Ovary (tissue), 9 donors: ENCODE measurements around the gene DUOXA2. TPM values are rescaled to one million over a fixed set of nuclear protein-coding genes. Genes with fewer than 3 reads are reported as not detected.

Source experiments
- DNase-seq, 5 donors: peaks; one replicate each; pipeline ENCODE4 v3.0.0-alpha.2; 2019 to 2020
- H3K27ac ChIP-seq, 2 donors: fragments of 200-600 bp; one replicate each; pipeline versions ENCODE4 v1.5.1 to v1.8.0; 2019 to 2022
- H3K27me3 ChIP-seq: fragments of 200-600 bp; one replicate; pipeline ENCODE4 v1.8.0; 2022
- H3K36me3 ChIP-seq: fragments of 200-600 bp; sonication (generic); one replicate; pipeline ENCODE4 v1.5.1; 2019
- H3K4me1 ChIP-seq: one replicate; pipeline ENCODE4 v1.8.1; 2013; ENCODE audit warnings: mild to moderate bottlenecking, moderate library complexity; ENCODE audit not compliant: insufficient read depth
- H3K4me3 ChIP-seq: fragments of 200-600 bp; sonication (generic); one replicate; pipeline ENCODE4 v1.5.1; 2017
- H3K9me3 ChIP-seq, 2 donors: fragments of 200-600 bp in 1 of 2; sonication (generic) in 1 of 2; one replicate each; pipeline versions ENCODE4 v1.5.1 to v1.8.1; 2013 to 2019; ENCODE audit warnings: mild to moderate bottlenecking in 1 of 2, moderate library complexity in 1 of 2
- EP300 ChIP-seq: sonication (generic); formaldehyde crosslinking; IDR thresholded peaks from one replicate; pipeline ENCODE4 v1.6.1; 2017; ENCODE audit warnings: antibody characterized with exemption
- POLR2A ChIP-seq: fragments of 450-650 bp; IDR thresholded peaks from one replicate; pipeline ENCODE4 v1.6.1; 2017; ENCODE audit warnings: antibody characterized with exemption, mild to moderate bottlenecking, moderate library complexity
- WGBS, 3 donors: extraction: QIAGEN DNeasy Blood & Tissue Kit in 1 of 3; methylation state at CpG; one replicate each; pipeline versions ENCODE4 v1.1.5 to v1.1.7; 2013 to 2017; 5-methylcytosine and 5-hydroxymethylcytosine counted together
- intact Hi-C, 4 donors: fragments of 100-400 bp; cut with DNase I; formaldehyde crosslinking; loops; one replicate each; pipeline versions ENCODE4 v1.11.0 to v1.15.1; 2022 to 2023
- polyA plus RNA-seq, 2 donors: library from polyadenylated mRNA; stranded (reverse); fragments of 200-250 nt in 1 of 2; fragments of 350-450 nt in 1 of 2; fragmentation: Illumina TruSeq in 1 of 2; extraction: RNeasy Lipid Tissue Mini Kit (QIAGEN cat#74804) in 1 of 2; gene quantifications; one replicate each; pipeline ENCODE4 v1.2.3, GENCODE V29; 2013 to 2014
- total RNA-seq, 7 donors: library from RNA; depleted of rRNA in 2 of 7; stranded (reverse); fragments of >200 nt in 2 of 7; fragmentation: NEBNext Ultra II Directional in 3 of 7; extraction: Animal tissue kit (Norgen Biotek cat#: 25700) in 3 of 7; gene quantifications; one replicate each; pipeline versions ENCODE4 v1.1.0 to v1.2.4, GENCODE V29; 2016 to 2023
- TF ChIP-seq, protein P1 (sequence below), 3 donors: fragments of 450-650 bp in 2 of 3; fragments of 200-600 bp in 1 of 3; IDR thresholded peaks; one replicate each; pipeline versions ENCODE4 v1.5.1 to v1.8.0; 2016 to 2022; ENCODE audit warnings: antibody characterized with exemption in 3 of 3, mild to moderate bottlenecking in 1 of 3
- donor health status: DM: no; HTN: no; CAD: no; lungs with moderate emphysema.
- donor health status: DM: no; HTN: no; CAD: no.
- donor health status: Bipolar disorder and iron deficiency.
- donor health status: DM: yes; HTN: yes; CAD: no.
- donor health status: DM: no; HTN: no; CAD: no.
- donor health status: DM: yes; HTN: yes; CAD: no.

DUOXA2 gene
- total and polyA plus RNA-seq, 9 donors = 0.17 to 0.18 TPM; not detected in 7

DNA sequence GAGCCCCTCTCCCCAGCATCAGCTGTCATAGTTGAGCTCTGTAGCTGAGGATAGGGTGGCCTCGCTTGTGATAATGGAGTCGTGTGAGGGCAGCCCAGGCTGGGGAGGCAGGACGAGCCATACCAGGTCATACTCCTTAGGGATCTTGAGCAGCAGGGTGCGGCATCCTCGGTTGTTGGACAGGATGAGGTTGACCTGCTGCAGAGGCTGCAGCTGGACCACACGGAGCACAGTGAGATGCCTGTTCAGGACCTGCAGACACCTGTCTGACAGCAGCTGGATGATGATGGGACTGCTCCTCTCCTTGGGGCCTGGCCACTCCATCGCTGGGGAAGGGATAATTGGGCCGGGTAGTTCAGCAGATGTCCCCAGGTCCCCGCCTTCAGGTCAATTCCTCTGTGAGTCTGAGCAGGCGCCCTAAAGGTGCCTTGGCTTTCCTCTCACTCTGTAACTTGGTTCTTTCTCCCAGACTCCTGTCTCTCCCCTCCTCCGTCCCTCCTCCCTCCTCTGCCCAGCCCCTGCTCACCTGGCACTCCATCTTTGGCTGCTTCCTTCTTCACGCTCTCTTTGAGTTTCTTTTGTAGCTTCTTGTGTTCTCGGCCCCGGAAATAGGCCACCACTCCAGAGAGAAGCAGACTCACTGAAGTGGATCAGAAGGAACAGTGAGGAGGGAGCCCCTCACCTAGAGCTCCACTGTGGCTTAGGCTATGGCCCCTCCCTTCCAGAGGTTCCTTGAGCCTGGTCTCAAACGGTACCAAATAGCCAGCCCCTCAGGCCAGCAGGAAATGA is 7.9 kb upstream of the DUOXA2 start:
- no peak overlapping the region for H3K27ac ChIP-seq
- 71 to 75% (median 73%) methylated on average over 15 of the region's 15 CpGs for WGBS, 3 donors
- H3K9me3 ChIP-seq = no peaks in the 10 kb centered on the region
- no peaks in the 10 kb centered on the region for H3K27me3 ChIP-seq
- intact Hi-C loops = no loop called here
- TF ChIP-seq EP300 = no peak
- no peak for TF ChIP-seq POLR2A
- TF ChIP-seq, protein P1, sequence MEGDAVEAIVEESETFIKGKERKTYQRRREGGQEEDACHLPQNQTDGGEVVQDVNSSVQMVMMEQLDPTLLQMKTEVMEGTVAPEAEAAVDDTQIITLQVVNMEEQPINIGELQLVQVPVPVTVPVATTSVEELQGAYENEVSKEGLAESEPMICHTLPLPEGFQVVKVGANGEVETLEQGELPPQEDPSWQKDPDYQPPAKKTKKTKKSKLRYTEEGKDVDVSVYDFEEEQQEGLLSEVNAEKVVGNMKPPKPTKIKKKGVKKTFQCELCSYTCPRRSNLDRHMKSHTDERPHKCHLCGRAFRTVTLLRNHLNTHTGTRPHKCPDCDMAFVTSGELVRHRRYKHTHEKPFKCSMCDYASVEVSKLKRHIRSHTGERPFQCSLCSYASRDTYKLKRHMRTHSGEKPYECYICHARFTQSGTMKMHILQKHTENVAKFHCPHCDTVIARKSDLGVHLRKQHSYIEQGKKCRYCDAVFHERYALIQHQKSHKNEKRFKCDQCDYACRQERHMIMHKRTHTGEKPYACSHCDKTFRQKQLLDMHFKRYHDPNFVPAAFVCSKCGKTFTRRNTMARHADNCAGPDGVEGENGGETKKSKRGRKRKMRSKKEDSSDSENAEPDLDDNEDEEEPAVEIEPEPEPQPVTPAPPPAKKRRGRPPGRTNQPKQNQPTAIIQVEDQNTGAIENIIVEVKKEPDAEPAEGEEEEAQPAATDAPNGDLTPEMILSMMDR (IDR thresholded peaks at IDR 0.05) = no peak
- no peaks in the 10 kb centered on the region for H3K4me1 ChIP-seq
- no peak for DNase-seq
- H3K36me3 ChIP-seq = no peaks in the 10 kb centered on the region
- no peak overlapping the region for H3K4me3 ChIP-seq

- H3K27me3 ChIP-seq = no peaks in the 10 kb centered on the region
- intact Hi-C loops = no loop called here
- H3K4me1 ChIP-seq = no peaks in the 10 kb centered on the region
- H3K36me3 ChIP-seq = no peaks in the 10 kb centered on the region
- 89 to 93% (median 90%) methylated on average over 10 of the region's 10 CpGs for WGBS, 3 donors
- DNase-seq = no peak
- TF ChIP-seq, protein P1 (IDR thresholded peaks at IDR 0.05) = no peak
- TF ChIP-seq EP300 = no peak
- TF ChIP-seq POLR2A = no peak
- no peak overlapping the region for H3K4me3 ChIP-seq
- no peaks in the 10 kb centered on the region for H3K9me3 ChIP-seq
- no peak overlapping the region for H3K27ac ChIP-seq
These were observed 6.0 kb upstream of the DUOXA2 start for GRCh38 chr15:45107941-45108630.

- TF ChIP-seq POLR2A (no peak), EP300 (no peak)
- TF ChIP-seq, protein P1 (IDR thresholded peaks at IDR 0.05) = no peak
- no peaks in the 10 kb centered on the region for H3K27me3 ChIP-seq
These were observed 3.8 kb upstream of the DUOXA2 start for GRCh38 chr15:45110256-45110820.

DNA sequence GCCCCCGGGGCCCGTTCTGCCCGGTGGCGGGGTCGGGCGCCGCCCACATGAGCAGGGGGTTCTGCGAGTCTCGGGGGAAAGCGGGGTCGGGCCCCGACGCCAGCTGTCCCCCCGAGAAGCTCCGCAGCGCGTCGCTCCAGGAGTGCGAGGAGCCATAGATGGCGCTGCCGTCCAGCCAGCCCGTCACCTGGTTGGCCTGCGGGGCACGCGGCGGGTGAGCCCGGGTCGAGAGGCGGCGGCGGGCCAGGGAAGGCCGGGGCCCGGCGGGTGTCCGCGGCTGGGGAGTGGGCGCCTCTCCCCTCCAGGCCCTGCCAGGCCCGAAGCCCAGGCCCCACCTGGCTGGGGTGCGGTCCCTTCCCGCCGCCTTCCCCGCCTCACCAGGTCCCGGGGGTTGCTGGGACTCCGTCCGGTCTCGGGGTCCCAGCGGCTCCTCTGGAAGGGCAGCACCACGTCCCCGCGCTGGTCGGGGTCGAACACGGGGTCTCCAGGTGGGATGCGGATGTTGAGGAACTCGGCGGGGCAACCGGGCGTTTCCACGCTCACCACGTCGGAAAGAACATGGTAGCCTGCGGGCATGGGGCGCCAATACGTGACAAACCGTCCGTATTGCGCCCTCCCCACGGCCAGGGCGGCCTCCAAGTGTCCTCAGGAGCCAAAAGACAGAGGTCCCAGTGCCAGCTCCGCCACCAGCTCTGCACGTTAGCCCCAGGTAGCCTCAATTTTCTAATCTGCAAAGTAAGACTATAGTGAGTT is 2.6 kb upstream of the DUOXA2 start:
- no peaks in the 10 kb centered on the region for H3K27me3 ChIP-seq
- TF ChIP-seq POLR2A (no peak), EP300 (no peak)
- TF ChIP-seq, protein P1 (IDR thresholded peaks at IDR 0.05) = no peak
- no peak overlapping the region for H3K27ac ChIP-seq
- DNase-seq = no peak
- no peaks in the 10 kb centered on the region for H3K36me3 ChIP-seq
- intact Hi-C loops = no loop called here
- no peaks in the 10 kb centered on the region for H3K9me3 ChIP-seq
- peaks cover 2% of the 10 kb centered on the region for H3K4me1 ChIP-seq
- 4 to 19% (median 4%) methylated on average over 39 to 67 of the region's 71 CpGs for WGBS, 3 donors
- no peak overlapping the region for H3K4me3 ChIP-seq

More at GRCh38 chr15:45110256-45110820, 3.8 kb upstream of the DUOXA2 start:
- no peak overlapping the region for H3K4me3 ChIP-seq
- H3K27ac ChIP-seq = no peak overlapping the region
- WGBS, 3 donors = 35 to 41% (median 39%) methylated on average over 11 of the region's 11 CpGs
- peaks cover 2% of the 10 kb centered on the region for H3K4me1 ChIP-seq
- no peak for DNase-seq
- intact Hi-C loops = no loop called here
- no peaks in the 10 kb centered on the region for H3K9me3 ChIP-seq
- H3K36me3 ChIP-seq = no peaks in the 10 kb centered on the region
